Upper lobe of left lung (tissue), 4 donors: Measurements from ENCODE around the gene PLB1.

Experiments used
- CTCF ChIP-seq, 6 experiments: fragments of 450-650 bp in 4 of 6; fragments of 200-600 bp in 2 of 6; sonication (generic) in 2 of 6; IDR thresholded peaks; one replicate each; pipeline ENCODE4 v1.5.1; 2016 to 2019; ENCODE audit warnings: antibody characterized with exemption in 6 of 6
- EP300 ChIP-seq, 4 donors: sonication (generic); formaldehyde crosslinking; IDR thresholded peaks; one replicate each; pipeline ENCODE4 v1.5.1; 2017; ENCODE audit warnings: antibody characterized with exemption in 4 of 4, control low read depth in 2 of 4

GRCh38 chr2:28628987-28629386 lies 133.1 kb downstream of the PLB1 start:
- no peak for TF ChIP-seq CTCF (IDR thresholded peaks at IDR 0.05)
- no peak for TF ChIP-seq EP300 (IDR thresholded peaks at IDR 0.05)
